HG02938 (cell line): ENCODE data around the gene LRMDA.

Experiments
- ATAC-seq: cut with Tn5 transposase; IDR thresholded peaks from one replicate; pipeline ENCODE4 v1.9.1; 2021; ENCODE audit warnings: mild to moderate bottlenecking, moderate library complexity; ENCODE audit not compliant: unreplicated experiment

Gene LRMDA

DNA sequence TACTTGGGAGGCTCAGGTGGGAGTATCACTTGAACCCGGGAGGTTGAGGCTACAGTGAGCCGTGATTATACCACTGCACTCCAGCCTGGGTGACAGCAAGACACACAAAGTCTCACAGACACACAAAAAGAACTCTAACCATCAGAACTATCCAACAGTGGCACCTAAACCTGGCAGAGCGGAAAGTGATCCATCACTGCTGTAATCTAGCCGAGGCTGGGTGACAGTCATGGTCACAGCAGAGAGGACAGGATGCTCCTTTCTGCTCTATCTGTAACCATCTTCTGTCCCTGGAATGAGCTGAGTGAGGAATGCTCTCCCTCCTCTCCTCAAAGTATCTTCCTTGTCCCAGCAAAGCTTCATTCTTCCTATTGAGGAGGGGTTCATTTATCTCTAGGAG, 656.6 kb downstream of the LRMDA start:
- no peak for ATAC-seq

DNA sequence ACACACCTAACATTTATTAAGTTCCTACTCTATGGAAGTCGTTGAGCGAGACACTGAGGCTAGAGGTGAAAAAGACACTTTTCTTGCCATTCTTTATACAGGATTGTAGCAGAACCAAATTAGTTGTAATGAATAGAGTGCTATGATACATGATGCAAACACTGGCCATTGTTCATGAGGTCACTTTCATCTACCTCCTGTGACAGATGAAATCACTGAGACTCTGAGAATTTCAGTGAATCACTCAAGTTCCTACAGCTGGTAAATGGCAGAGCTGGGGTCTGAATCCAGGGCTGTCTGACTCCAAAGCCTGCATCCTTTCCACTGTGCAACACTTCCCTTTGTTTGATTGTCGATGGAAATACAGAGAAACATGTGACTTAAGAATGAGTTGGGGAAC, 657.6 kb downstream of the LRMDA start:
- no peak for ATAC-seq

DNA sequence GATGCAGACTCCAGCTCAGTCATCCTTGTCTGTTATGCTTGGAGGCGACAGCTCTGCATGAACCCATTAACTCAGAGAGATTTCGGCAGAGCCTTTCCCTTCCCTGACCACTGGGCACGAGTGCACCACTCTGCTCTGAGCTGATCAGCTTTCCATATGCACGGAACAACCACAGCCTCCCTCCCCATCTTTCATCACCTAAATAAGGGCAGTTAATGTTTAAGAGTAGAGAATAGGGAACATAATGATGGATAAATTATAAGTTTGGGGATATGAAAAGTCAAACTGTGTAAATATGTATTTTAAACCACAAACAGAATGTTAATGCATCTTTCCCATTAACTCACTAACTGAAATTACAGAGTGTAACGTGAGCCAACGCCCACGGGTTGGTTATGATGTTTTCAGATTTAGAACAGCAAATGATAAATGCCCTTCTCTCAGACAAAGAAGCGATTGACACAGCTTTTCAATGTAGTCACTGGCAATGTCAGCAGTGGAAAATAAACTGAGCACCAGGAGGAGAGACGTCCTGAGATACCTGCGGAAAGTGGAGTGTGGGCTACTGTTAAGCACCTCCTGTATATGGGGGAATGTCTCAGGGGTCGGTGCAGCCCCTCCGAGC, 658.2 kb downstream of the LRMDA start:
- no peak for ATAC-seq

DNA sequence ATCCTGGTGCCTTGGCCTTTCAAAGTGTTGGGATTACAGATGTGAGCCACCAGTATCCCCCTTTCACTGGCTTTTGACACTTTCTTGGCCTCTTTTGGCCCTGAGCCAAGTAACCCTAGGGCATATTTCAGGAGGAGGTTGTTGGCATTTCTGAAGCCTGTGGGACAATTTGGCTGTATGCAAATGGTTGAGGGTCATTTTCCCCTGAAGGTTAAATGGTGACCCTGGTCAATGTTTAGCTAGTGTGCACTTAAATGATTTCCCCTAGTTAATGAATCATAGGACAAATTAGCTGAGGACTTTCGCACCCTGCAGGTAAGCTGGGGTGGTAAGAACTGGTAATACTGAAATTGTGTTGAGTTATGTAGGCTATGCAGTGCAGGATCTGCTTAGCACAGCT, 660.5 kb downstream of the LRMDA start:
- no peak for ATAC-seq

DNA sequence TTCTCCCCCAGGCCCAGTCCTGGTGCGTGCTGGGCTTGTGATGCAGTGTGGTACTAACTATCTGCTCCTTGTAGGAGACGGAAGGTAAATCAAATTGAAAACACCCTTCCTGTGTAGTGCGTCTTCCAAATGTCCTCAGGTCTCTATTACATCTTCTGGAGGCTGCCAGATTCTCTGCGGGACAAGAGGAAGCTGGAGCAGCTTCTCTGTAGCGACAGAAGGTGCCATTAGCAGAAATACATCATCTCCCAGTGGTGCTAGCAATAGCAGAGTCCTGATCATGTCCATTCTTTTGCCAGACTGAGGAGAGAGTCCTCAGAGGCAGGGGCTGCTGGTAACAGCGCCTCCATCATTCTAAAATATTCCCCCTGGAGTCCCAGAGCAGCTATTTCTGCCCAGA, 675.2 kb downstream of the LRMDA start:
- no peak for ATAC-seq

DNA sequence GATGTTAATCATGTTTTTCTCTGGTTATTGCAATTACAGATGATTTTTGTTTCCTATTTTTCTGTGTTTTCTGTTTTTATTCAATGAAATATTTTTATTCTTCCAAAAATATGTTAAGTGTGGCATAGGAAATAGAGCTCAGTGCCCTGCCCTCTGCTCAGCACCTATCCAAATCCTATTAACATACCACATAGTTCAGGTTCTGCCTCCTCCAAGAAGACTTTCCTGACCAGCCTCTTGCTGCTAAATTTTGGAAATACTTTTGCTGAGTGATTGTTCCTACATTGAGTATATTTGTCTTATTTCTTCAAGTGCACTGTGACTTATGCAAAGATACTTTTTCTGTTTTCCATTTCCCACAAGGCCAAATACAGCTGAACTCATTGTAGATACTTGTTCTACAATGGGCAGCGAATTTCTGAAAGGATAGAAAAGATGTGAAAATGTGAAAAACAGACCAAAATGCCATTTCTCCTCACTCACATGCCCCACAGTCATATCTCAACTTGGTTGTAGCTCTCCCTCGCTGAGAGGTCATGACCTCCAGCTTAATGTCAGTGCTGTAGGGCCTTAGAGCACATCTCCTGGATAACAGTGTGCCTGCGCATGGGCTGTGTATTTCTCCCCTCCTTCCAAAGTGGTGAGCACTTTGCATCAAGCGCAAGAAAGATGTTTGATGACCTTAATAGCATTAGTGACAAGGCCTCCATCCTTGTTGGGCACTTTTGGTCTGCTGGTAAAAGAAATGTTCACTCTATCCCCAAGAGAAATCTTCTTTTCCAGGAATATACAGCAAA, 677.3 kb downstream of the LRMDA start:
- ATAC-seq: no peak

DNA sequence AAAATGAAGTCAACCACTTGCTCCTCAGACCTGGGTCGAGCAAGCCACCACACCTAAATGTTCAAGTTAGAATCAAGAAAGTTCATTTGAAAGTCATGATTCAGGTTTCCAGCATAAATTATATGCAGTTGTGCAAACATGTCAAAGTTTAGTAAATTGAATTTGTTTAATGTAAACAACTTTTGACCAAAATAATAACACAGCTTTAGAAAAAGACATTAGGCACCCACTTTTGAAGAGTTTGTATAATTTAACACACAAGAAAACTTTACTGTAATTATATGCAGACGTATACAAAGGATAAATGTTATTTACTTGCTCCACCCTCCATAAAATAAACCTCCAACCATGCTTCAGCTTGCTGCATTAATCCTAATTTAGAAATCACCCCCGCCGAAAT, 680.0 kb downstream of the LRMDA start:
- no peak for ATAC-seq

DNA sequence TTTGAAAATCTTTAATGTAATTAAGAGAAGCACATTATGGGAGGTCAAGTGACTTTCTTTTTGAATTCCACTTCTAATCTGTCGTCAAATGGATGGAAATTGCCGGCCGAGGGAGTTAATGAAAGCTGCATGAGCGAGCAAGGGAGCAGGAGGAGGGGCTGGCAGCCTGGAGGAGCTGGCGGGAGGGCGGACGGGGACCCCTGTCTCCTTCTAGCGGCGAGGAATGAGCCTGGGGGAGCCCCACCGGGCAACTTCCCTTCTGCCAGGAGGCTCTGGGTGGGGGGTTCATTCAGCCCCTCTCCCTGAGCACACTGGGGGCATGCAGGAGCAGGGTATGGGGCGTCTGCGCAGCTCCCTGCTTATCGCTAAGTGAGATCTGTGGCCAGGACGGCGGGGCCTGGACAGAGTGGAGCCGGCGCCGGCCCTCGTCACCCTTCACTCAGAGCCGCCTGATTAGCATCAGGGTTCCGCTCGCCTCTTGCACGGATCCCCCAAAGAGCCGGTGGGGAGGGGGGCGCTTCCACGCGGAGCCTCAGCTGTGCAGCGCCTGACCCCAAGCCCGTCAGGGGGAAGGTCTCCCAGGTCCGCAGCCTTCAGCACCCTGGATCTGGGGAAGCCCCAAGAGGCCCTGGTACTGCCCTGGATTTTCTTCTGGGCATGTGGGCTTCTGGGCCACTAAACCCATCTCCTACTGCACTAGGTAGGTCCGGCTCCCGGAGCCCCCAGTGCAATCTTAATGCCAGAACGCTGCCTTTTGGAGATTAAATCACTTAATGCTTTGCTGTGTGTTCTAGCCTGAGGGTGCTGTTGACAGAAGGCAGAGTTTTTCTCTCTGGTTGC, 680.8 kb downstream of the LRMDA start:
- no peak for ATAC-seq

DNA sequence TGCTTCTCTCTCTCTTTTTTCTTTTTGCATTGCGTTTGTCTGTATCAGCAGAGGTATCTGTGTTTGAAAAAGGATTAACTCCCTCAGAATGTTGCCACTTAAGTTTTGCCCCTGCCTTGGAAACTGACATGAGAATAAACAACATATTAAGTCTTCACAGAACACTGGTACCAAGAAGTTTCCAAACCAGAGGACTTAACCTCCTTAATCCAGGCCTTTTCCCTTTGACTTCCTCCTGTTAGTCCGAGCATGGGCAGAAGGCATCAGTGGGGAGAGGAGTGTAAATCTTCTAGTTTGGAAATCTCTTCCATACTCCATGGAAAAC, 681.4 kb downstream of the LRMDA start:
- no peak for ATAC-seq

DNA sequence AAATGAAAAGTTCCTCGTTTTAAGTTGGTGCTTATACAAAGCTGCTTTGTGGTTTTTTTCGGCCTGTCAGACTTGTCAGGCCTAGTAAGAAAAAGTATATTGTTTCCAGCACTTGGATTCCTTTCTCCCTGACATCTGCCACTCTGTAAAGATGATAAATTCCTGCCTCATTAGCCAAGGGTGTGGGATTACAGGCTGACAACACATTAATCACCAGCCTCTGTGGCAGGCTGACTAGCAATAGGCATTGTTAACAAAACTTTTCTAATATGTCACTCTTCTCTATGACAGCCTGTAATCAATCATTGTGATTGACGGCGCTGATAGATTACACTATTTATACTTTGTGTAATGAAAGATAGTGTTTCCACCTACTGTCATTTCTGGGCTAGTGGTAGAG, 682.5 kb downstream of the LRMDA start:
- no peak for ATAC-seq

DNA sequence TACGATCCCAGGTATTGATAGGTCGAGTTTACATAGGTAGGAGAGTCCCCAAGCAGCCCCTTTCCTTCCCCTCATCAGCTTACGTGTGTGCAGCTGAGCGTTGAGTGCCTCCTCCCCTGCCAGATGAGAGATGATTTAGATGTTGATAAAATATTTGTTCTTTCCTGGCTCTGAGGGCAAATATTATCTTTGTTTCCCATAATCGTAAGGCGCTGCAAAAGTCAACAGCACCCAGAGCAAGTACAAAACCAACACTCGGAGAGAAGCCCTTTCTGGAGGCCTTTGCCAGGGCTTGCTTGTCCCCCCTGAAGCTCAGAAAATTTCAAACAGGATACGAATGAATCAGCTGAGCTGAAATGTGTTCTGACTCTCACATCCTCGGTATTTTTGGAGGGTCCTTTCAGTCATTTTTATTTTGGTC, 683.2 kb downstream of the LRMDA start:
- ATAC-seq: no peak

DNA sequence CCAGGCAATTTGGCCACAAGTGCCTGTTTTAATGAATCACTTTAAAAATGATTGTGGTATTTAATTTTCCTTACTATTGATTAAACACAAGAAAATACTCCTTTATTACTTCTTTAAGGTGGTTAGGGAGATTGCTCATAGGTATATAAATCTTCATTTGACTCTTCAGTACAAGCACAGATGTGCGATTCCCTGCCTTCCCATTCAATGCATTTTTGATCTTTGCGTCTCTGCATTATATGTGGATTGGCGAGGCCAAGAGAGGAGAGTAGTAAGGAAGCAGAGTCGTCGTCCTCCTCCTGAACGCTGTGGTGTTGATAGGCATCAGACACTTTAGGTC, 683.7 kb downstream of the LRMDA start:
- no peak for ATAC-seq

DNA sequence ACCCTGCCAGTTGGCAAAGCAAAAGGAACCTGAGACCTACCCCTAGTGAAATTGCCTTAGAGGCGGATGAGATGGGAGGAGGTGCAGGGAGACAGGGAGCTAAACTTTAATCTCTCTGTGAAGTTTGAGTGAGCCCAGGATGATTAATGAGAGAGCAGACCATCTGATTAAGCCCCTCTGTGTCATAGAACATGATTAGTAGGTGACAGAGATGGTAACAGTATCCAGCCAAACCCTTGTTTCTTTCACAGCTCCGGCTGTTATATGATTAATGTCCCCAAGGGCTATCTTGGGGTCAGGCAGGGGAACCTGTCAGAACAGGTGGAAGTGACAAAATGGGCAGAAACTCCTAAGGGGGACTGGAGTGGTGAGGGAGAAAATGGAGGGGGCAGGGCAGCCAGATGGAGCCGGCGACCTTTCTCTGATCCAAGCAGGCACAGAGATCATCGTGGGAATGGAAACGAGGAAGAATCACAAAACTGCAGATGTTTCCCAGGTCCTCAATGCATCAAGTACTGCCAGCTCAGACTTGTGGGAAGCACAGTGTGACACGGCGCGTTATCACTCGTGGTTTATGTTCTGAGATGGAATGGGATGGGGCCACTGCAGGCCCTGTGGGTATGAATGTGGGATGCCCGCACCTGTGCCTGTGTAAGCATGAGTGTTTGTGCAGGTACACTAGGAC, 684.2 kb downstream of the LRMDA start:
- ATAC-seq: no peak

DNA sequence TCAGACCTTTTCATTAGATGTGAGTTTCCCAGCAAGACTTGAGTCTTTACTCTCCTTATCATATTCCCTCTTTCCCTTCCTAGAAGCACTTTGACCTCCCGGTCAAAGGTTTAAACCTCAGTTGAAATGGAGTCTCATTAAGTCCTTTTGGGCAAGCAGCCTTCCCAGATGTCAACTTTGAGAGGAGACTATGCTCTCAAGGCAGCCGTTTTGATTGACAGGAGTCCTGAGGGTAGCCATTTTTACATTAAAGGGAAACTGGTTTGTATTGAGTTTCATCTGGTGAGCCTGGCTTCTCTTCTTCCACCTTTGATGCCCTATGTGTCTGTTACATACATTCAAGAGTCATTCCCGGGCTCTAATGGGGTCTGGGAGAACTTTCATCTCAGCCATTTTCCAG, 685.1 kb downstream of the LRMDA start:
- no peak for ATAC-seq

DNA sequence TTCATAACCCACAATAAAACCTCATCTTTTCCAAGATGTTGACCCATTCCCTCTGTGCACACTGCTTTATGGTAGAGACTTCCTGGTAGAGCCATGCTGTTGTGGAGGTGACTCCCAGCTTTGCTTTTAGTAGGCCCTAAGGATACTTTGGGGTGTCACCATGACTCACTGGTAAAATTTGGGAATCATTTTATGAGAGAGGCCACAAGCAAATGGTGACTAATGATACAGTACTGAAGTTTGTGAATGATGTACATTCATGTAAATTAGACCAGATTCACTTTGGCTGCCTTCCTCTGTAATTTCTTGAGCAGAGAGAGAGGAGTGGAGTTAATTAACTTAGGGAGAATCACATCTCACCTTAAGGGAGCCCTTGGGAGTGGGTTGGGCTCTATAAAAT, 686.5 kb downstream of the LRMDA start:
- ATAC-seq: no peak

DNA sequence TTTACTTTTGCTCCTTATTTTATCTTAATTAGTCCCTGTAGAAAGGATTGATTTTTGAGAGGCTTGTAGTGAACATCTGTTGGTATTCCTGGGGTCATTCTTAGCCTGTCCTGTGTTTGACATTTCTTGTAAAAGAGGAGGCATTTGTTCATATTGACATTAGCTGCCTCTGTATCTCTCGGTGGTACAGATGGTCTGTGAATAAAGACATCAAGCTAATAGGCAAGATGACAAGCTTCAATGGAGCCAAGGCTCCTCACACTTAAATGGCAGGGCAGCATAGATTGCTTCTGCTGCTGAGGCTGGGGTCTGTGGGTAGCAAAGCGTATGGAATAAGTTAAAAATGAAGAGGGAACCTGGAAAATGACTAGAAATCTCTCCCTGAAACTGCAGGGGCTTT, 687.6 kb downstream of the LRMDA start:
- ATAC-seq: no peak

DNA sequence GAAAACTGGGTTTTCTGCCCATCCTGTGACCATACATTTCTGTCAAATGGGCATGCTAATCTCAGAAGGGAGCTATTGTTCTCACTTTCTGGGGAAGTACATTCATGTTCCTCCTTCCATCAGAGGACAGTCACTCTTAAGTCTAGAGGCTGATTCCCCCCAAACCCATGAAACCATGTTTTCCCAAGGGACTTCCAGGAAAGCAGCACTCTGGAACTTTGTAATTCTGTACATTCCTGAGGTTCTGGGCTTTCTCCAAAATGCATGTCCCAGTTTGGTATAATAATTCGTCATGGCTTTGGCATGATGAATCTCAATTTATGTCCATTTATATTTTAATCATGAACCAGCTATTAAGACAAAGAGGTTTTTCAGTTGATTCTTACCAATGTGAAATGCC, 688.1 kb downstream of the LRMDA start:
- ATAC-seq: no peak

DNA sequence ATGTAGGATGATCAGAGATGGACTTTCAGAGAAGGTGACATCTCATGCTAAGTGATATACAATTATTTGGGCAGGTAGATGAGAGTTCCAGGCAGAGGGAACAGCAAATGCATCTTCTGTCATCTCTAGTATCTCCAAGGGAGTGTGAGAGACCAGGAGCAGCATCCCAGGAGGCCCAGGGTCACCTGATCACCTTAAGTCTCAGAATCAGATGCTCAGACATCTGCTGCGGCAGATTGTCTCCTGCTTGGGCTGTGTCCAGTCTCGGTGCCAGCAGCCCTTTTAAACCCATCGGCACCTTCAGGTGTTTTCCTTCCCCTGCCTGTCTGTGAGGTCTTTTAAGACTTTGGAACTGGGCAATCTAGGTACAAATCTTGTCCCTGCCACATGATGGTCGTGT, 690.6 kb downstream of the LRMDA start:
- ATAC-seq: no peak

DNA sequence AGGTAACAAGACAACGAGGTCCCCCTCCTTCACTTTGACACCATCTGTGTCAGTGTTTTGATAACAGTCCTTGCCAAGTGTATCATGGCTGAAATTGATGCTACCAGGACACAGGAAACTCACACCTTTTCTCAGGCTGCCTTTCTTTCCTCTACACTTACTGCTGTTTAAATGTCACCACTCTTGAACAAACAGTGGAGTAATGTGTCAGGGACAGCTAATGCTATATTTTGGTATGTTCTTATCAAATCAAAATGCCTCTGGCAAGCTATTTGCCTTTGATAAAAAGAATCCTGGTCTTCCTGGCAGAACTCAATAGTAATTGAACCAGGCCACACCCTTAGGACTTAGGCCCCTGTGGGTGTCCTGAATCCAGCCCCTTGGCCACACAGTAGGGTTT, 692.9 kb downstream of the LRMDA start:
- no peak for ATAC-seq

DNA sequence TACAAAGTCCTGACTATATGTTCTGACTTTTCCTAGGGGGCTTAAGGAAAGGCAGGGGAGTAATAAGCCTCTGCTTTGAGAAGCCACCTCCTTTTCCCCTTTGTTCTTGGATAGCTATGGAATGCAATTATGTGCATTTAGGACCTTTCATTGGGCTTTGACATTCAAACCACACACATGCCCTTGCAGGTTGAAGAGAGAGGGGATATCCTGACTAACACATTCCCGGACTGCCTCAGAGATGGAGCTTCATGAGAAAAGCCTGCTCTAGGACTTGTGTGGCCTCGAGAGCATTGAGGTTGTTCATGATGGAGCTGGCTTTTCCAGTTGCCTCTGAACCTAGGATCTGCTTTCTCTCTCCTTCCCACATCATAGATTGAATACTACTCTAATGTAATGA, 694.5 kb downstream of the LRMDA start:
- no peak for ATAC-seq
